Left ventricle myocardium superior (tissue), 1 donor: Measurements from ENCODE around the gene PTPRC. TPM values are rescaled to one million over a fixed set of nuclear protein-coding genes. Genes with fewer than 3 reads are reported as not detected.

Experiments
- ATAC-seq: fragments of 200-7000 bp; cut with Tn5 transposase; one replicate; pipeline ENCODE4 v1.9.1; 2020; ENCODE audit warnings: mild to moderate bottlenecking, moderate library complexity
- DNase-seq: peaks from one replicate; pipeline ENCODE4 v3.0.0-alpha.2; 2020
- intact Hi-C: fragments of 100-400 bp; cut with micrococcal nuclease; formaldehyde crosslinking; loops from one replicate; pipeline ENCODE4 v1.11.0; 2022
- total RNA-seq: library from RNA; stranded (reverse); fragmentation: NEBNext Ultra II Directional; extraction: Animal tissue kit (Norgen Biotek cat#: 25700); gene quantifications from one replicate; pipeline ENCODE4 v1.2.1, GENCODE V29; 2021
- donor health status: DM: no; HTN: yes; CAD: no; lungs with severe emphysema.

The PTPRC gene
- total RNA-seq, 1 donor from 2014 or later: 6.9 TPM

GRCh38 chr1:198726455-198726854 lies 87.6 kb downstream of the PTPRC start:
- no peak for ATAC-seq
- intact Hi-C loops: no loop called here
- no peak for DNase-seq

GRCh38 chr1:198729195-198729863 lies 90.5 kb downstream of the PTPRC start:
- no peak for DNase-seq
- intact Hi-C loops: no loop called here
- no peak for ATAC-seq

- ATAC-seq (no peak), DNase-seq (no peak)
- intact Hi-C loops: no loop called here
Measured at GRCh38 chr1:198730952-198731351, 92.1 kb downstream of the PTPRC start.

- ATAC-seq: no peak
- intact Hi-C loops: no loop called here
- no peak for DNase-seq
Measured at GRCh38 chr1:198734323-198735008, 95.6 kb downstream of the PTPRC start.

- ATAC-seq (no peak), DNase-seq (no peak)
- intact Hi-C loops: no loop called here
Measured at GRCh38 chr1:198741744-198742143, 102.9 kb downstream of the PTPRC start.

- intact Hi-C loops: no loop called here
- DNase-seq (no peak), ATAC-seq (no peak)
Measured at GRCh38 chr1:198747127-198747526, 108.3 kb downstream of the PTPRC start.

- ATAC-seq (no peak), DNase-seq (no peak)
- intact Hi-C loops: no loop called here
Measured at GRCh38 chr1:198749279-198749678, 110.4 kb downstream of the PTPRC start.

GRCh38 chr1:198750081-198750480 lies 111.2 kb downstream of the PTPRC start:
- intact Hi-C loops: no loop called here
- DNase-seq (no peak), ATAC-seq (no peak)

- no peak for ATAC-seq
- intact Hi-C loops: no loop called here
- DNase-seq: no peak
Measured at GRCh38 chr1:198751741-198752140, 112.9 kb downstream of the PTPRC start.

- DNase-seq: no peak
- intact Hi-C loops: no loop called here
Measured at GRCh38 chr1:198754670-198755069, 115.8 kb downstream of the PTPRC start.

GRCh38 chr1:198755715-198756114 lies 116.9 kb downstream of the PTPRC start:
- ATAC-seq: no peak
- intact Hi-C loops: no loop called here

More at GRCh38 chr1:198754670-198755069, 115.8 kb downstream of the PTPRC start:
- no peak for ATAC-seq

GRCh38 chr1:198756470-198756869 lies 117.6 kb downstream of the PTPRC start:
- intact Hi-C loops: no loop called here
- ATAC-seq: no peak

More at GRCh38 chr1:198755715-198756114, 116.9 kb downstream of the PTPRC start:
- DNase-seq: no peak

GRCh38 chr1:198761859-198762616 lies 123.2 kb downstream of the PTPRC start:
- ATAC-seq (no peak), DNase-seq (no peak)
- intact Hi-C loops: no loop called here

More at GRCh38 chr1:198756470-198756869, 117.6 kb downstream of the PTPRC start:
- no peak for DNase-seq

GRCh38 chr1:198763298-198763714 lies 124.5 kb downstream of the PTPRC start:
- ATAC-seq (no peak), DNase-seq (no peak)
- intact Hi-C loops: no loop called here

- DNase-seq: no peak
- intact Hi-C loops: no loop called here
Measured at GRCh38 chr1:198764748-198765147, 125.9 kb downstream of the PTPRC start.

GRCh38 chr1:198765416-198765815 lies 126.6 kb downstream of the PTPRC start:
- ATAC-seq: no peak
- intact Hi-C loops: no loop called here

More at GRCh38 chr1:198764748-198765147, 125.9 kb downstream of the PTPRC start:
- ATAC-seq: no peak

GRCh38 chr1:198771563-198772153 lies 132.8 kb downstream of the PTPRC start:
- intact Hi-C loops: no loop called here
- ATAC-seq: no peak

More at GRCh38 chr1:198765416-198765815, 126.6 kb downstream of the PTPRC start:
- no peak for DNase-seq

GRCh38 chr1:198772626-198773025 lies 133.8 kb downstream of the PTPRC start:
- intact Hi-C loops: no loop called here
- DNase-seq (no peak), ATAC-seq (no peak)

More at GRCh38 chr1:198771563-198772153, 132.8 kb downstream of the PTPRC start:
- DNase-seq: no peak

- DNase-seq (no peak), ATAC-seq (no peak)
- intact Hi-C loops: no loop called here
Measured at GRCh38 chr1:198773030-198773429, 134.2 kb downstream of the PTPRC start.

GRCh38 chr1:198773523-198773922 lies 134.7 kb downstream of the PTPRC start:
- ATAC-seq: no peak
- intact Hi-C loops: no loop called here
- no peak for DNase-seq
